Fibroblast of lung (primary cell): ENCODE measurements around the gene OR1M1. TPM values are rescaled to one million over a fixed set of nuclear protein-coding genes. Genes with fewer than 3 reads are reported as not detected.

Experiments
- DNase-seq, 2 donors: peaks; one replicate each; pipeline versions ENCODE4 v3.0.0 to v3.0.0-alpha.2; 2010; ENCODE audit warnings: low read depth in 2 of 2
- H2AFZ ChIP-seq: 2 replicates; pipeline ENCODE4 v1.5.1; 2012; ENCODE audit warnings: low read length, control low read depth, inconsistent platforms
- H3K27ac ChIP-seq: 2 replicates; pipeline ENCODE4 v1.5.1; 2011; ENCODE audit warnings: low read length, control low read depth; ENCODE audit not compliant: insufficient read depth
- H3K27me3 ChIP-seq: 2 replicates; pipeline ENCODE4 v1.5.1; 2011; ENCODE audit warnings: mild to moderate bottlenecking, low read length; ENCODE audit not compliant: control insufficient read depth, insufficient read depth
- H3K36me3 ChIP-seq: 2 replicates; pipeline ENCODE4 v1.5.1; 2011; ENCODE audit warnings: low read length; ENCODE audit not compliant: control insufficient read depth, insufficient read depth
- H3K4me1 ChIP-seq: 2 replicates; pipeline ENCODE4 v1.5.1; 2011; ENCODE audit warnings: low read length; ENCODE audit not compliant: control insufficient read depth, insufficient read depth; ENCODE audit errors: extremely low read depth
- H3K4me2 ChIP-seq: 2 replicates; pipeline ENCODE4 v1.5.1; 2011; ENCODE audit warnings: low read length, control low read depth; ENCODE audit not compliant: insufficient read depth; ENCODE audit errors: extremely low read depth
- H3K4me3 ChIP-seq, 4 experiments: fragments of 200-600 bp in 1 of 4; sonication (generic) in 1 of 4; replicated peaks in 1 of 4; 2 replicates each; pipeline ENCODE4 v1.5.1; 2011 to 2016; ENCODE audit warnings: low read length in 4 of 4, low read depth in 3 of 4, mild to moderate bottlenecking in 3 of 4, control low read depth in 2 of 4, inconsistent platforms in 1 of 4, mixed read lengths in 1 of 4; ENCODE audit not compliant: insufficient read depth in 1 of 4; ENCODE audit errors: control extremely low read depth in 1 of 4
- H3K79me2 ChIP-seq: 2 replicates; pipeline ENCODE4 v1.5.1; 2012; ENCODE audit warnings: mild to moderate bottlenecking, low read length, inconsistent platforms; ENCODE audit not compliant: control insufficient read depth, insufficient read depth
- H3K9ac ChIP-seq: 2 replicates; pipeline ENCODE4 v1.5.1; 2011; ENCODE audit warnings: mild to moderate bottlenecking, low read length, control low read depth; ENCODE audit not compliant: insufficient read depth
- H3K9me3 ChIP-seq: 2 replicates; pipeline ENCODE4 v1.5.1; 2012; ENCODE audit warnings: low read depth, low read length; ENCODE audit not compliant: control insufficient read depth, insufficient read depth
- H4K20me1 ChIP-seq: 2 replicates; pipeline ENCODE4 v1.5.1; 2011; ENCODE audit warnings: low read length; ENCODE audit not compliant: control insufficient read depth, insufficient read depth; ENCODE audit errors: extremely low read depth
- CTCF ChIP-seq, 2 donors: IDR thresholded peaks in 1 of 2; conservative IDR thresholded peaks in 1 of 2; 1 replicate in 1 of 2; 2 replicates in 1 of 2; pipeline ENCODE4 v1.5.1; 2011 to 2012; ENCODE audit warnings: low read length in 2 of 2, control low read depth in 1 of 2, inconsistent platforms in 1 of 2, low read depth in 1 of 2, mild to moderate bottlenecking in 1 of 2
- EZH2 ChIP-seq: IDR thresholded peaks from 2 replicates; pipeline ENCODE4 v1.5.1; 2012; ENCODE audit warnings: low read length, control low read depth, mild to moderate bottlenecking; ENCODE audit errors: missing control alignments
- polyA minus RNA-seq: library from RNA; depleted of rRNA, polyadenylated mRNA; stranded (reverse); fragments of >200 nt; gene quantifications from 2 replicates; pipeline ENCODE4 v1.2.3, GENCODE V29; 2011; ENCODE audit warnings: low replicate concordance
- polyA plus RNA-seq, 2 donors: library from polyadenylated mRNA; depleted of rRNA in 1 of 2; stranded (reverse) in 1 of 2; unstranded in 1 of 2; fragments of >200 nt; gene quantifications; 2 replicates each; pipeline ENCODE4 v1.2.1, GENCODE V29; 2011 to 2012; ENCODE audit warnings: missing spikeins in 1 of 2
- total RNA-seq: library from RNA; depleted of rRNA; stranded (reverse); fragments of >200 nt; gene quantifications from 2 replicates; pipeline ENCODE4 v1.2.1, GENCODE V29; 2014

The OR1M1 gene
- total RNA-seq: not detected in 2 replicates
- polyA plus RNA-seq: not detected in 2 replicates
- polyA plus RNA-seq (2012): not detected in 2 replicates
- not detected in 2 replicates for polyA minus RNA-seq

- Histone ChIP-seq H3K27me3 (no peaks in the 10 kb centered on the region), H2AFZ (no peak within 1 kb of the TSS)
Observed at GRCh38 chr19:9086761-9087160, at the start of gene OR1M1. Gene OR1M1 (plus strand): TSS chr19:9087061. CDS start chr19:9093245, 6,184 bp downstream.

GRCh38 chr19:9037400-9038062 is 49.3 kb upstream of the OR1M1 start:
- Histone ChIP-seq H3K4me2 (no peak overlapping the region), H3K27me3 (no peaks in the 10 kb centered on the region), H2AFZ (no peak overlapping the region), H3K4me1 (no peaks in the 10 kb centered on the region), H3K9ac (no peak overlapping the region), H3K9me3 (no peaks in the 10 kb centered on the region), H3K27ac (no peak overlapping the region), H3K79me2 (no peaks in the 10 kb centered on the region), H4K20me1 (no peaks in the 10 kb centered on the region), H3K36me3 (no peaks in the 10 kb centered on the region), H3K4me3 (no peak overlapping the region)
- no peak for TF ChIP-seq CTCF (conservative IDR thresholded peaks at IDR 0.05 in 1 of 2, IDR thresholded peaks at IDR 0.05 in 1 of 2; ENCODE audit: low read depth in 1 of 2, low read length in 2 of 2)
- no peak for TF ChIP-seq EZH2
- DNase-seq: no peak

More at GRCh38 chr19:9086761-9087160, at the start of gene OR1M1:
- DNase-seq: no peak
- no peak within 1 kb of the TSS for H3K27ac ChIP-seq
- H3K79me2 ChIP-seq: no peaks in the 10 kb centered on the region
- H3K4me1 ChIP-seq: no peaks in the 10 kb centered on the region
- H3K4me3 ChIP-seq: no peak within 1 kb of the TSS
- no peak within 1 kb of the TSS for H3K9ac ChIP-seq
- no peak within 1 kb of the TSS for H3K4me2 ChIP-seq
- H4K20me1 ChIP-seq: no peaks in the 10 kb centered on the region
- no peak for TF ChIP-seq EZH2
- TF ChIP-seq CTCF (conservative IDR thresholded peaks at IDR 0.05 in 1 of 2, IDR thresholded peaks at IDR 0.05 in 1 of 2; ENCODE audit: low read depth in 1 of 2, low read length in 2 of 2): no peak
- H3K36me3 ChIP-seq: no peaks in the 10 kb centered on the region
- no peaks in the 10 kb centered on the region for H3K9me3 ChIP-seq

GRCh38 chr19:9039728-9040127 is 47.1 kb upstream of the OR1M1 start:
- Histone ChIP-seq H3K4me3 (no peak overlapping the region), H3K9ac (no peak overlapping the region), H2AFZ (no peak overlapping the region), H3K4me1 (no peaks in the 10 kb centered on the region), H3K27me3 (no peaks in the 10 kb centered on the region), H3K27ac (no peak overlapping the region), H3K4me2 (no peak overlapping the region), H3K79me2 (no peaks in the 10 kb centered on the region), H3K9me3 (no peaks in the 10 kb centered on the region), H4K20me1 (no peaks in the 10 kb centered on the region), H3K36me3 (no peaks in the 10 kb centered on the region)
- no peak for DNase-seq
- TF ChIP-seq EZH2 (no peak), CTCF (conservative IDR thresholded peaks at IDR 0.05 in 1 of 2, IDR thresholded peaks at IDR 0.05 in 1 of 2; ENCODE audit: low read depth in 1 of 2, low read length in 2 of 2) (no peak)
